ENCODE measurements around the gene CLMP. TPM values are rescaled to one million over a fixed set of nuclear protein-coding genes. Genes with fewer than 3 reads are reported as not detected.

The CLMP gene
- total RNA-seq, 2 donors from 2014 or later, result 10.1 to 22.1 TPM

- Histone ChIP-seq H3K27me3 (no peaks in the 10 kb centered on the region), H3K9me3 (no peaks in the 10 kb centered on the region), H3K36me3 (replicated peaks in 1 of 2; ENCODE audit: insufficient read depth in 1 of 2, low read depth in 2 of 2) (no peaks in the 10 kb centered on the region), H3K4me1 (peaks cover 10% of the 10 kb centered on the region), H3K4me3 (no peak overlapping the region), H3K27ac (no peak overlapping the region)
- DNase-seq, result no peak
- TF ChIP-seq POLR2A (IDR thresholded peaks at IDR 0.05), result no peak
- no peak for ATAC-seq
- 81 to 86% methylated on average over 3 of the region's 3 CpGs for WGBS, 2 donors
- intact Hi-C loops (cut with DNase I), result no loop called here
These were observed 25.2 kb downstream of the CLMP start for GRCh38 chr11:123169821-123170220.

GRCh38 chr11:123168955-123169484, 26.0 kb downstream of the CLMP start:
- no peak overlapping the region for H3K27ac ChIP-seq
- TF ChIP-seq POLR2A (IDR thresholded peaks at IDR 0.05) (no peak), CTCF (IDR thresholded peaks at IDR 0.05) (no peak)
- no peaks in the 10 kb centered on the region for H3K27me3 ChIP-seq
- no peaks in the 10 kb centered on the region for H3K36me3 ChIP-seq (replicated peaks in 1 of 2; ENCODE audit: insufficient read depth in 1 of 2, low read depth in 2 of 2)
- H3K4me1 ChIP-seq, result peaks cover 5% of the 10 kb centered on the region
- ATAC-seq, result no peak
- 81 to 97% methylated on average over 3 of the region's 3 CpGs for WGBS, 2 donors
- DNase-seq, result no peak
- no peaks in the 10 kb centered on the region for H3K9me3 ChIP-seq
- H3K4me3 ChIP-seq, result no peak overlapping the region
- intact Hi-C loops (cut with DNase I), result no loop called here

- no peak for ATAC-seq
These were observed 26.8 kb downstream of the CLMP start for GRCh38 chr11:123168241-123168640.

GRCh38 chr11:123166071-123166559, 28.9 kb downstream of the CLMP start:
- DNase-seq (peak in 3 of 4 donors; percentile 16 to 42 (median 34)), ATAC-seq (no peak)
- no peak overlapping the region for H3K4me3 ChIP-seq
- intact Hi-C loops (cut with DNase I), result no loop called here
- H3K4me1 ChIP-seq, result no peaks in the 10 kb centered on the region
- H3K27me3 ChIP-seq, result no peaks in the 10 kb centered on the region
- WGBS, 2 donors, result 53 to 61% methylated on average over 7 to 10 of the region's 10 CpGs
- no peaks in the 10 kb centered on the region for H3K9me3 ChIP-seq
- H3K36me3 ChIP-seq (replicated peaks in 1 of 2; ENCODE audit: insufficient read depth in 1 of 2, low read depth in 2 of 2), result no peaks in the 10 kb centered on the region
- H3K27ac ChIP-seq, result no peak overlapping the region
- TF ChIP-seq CTCF (IDR thresholded peaks at IDR 0.05), result peak in 5 of 7 experiments; percentile 9 to 25 (median 24)
- no peak for TF ChIP-seq POLR2A (IDR thresholded peaks at IDR 0.05)

More at GRCh38 chr11:123168241-123168640, 26.8 kb downstream of the CLMP start:
- no peak overlapping the region for H3K4me3 ChIP-seq
- 79% methylated on average over 5 of the region's 5 CpGs for WGBS, 2 donors
- intact Hi-C loops (cut with DNase I), result no loop called here
- H3K27me3 ChIP-seq, result no peaks in the 10 kb centered on the region
- no peaks in the 10 kb centered on the region for H3K9me3 ChIP-seq
- no peak overlapping the region for H3K27ac ChIP-seq
- peaks cover 4% of the 10 kb centered on the region for H3K4me1 ChIP-seq
- no peaks in the 10 kb centered on the region for H3K36me3 ChIP-seq (replicated peaks in 1 of 2; ENCODE audit: insufficient read depth in 1 of 2, low read depth in 2 of 2)
- no peak for DNase-seq
- TF ChIP-seq CTCF (IDR thresholded peaks at IDR 0.05) (no peak), POLR2A (IDR thresholded peaks at IDR 0.05) (no peak)

GRCh38 chr11:123164732-123165450, 30.2 kb downstream of the CLMP start:
- Histone ChIP-seq H3K27me3 (no peaks in the 10 kb centered on the region), H3K4me3 (no peak overlapping the region), H3K27ac (no peak overlapping the region), H3K36me3 (replicated peaks in 1 of 2; ENCODE audit: insufficient read depth in 1 of 2, low read depth in 2 of 2) (no peaks in the 10 kb centered on the region), H3K9me3 (no peaks in the 10 kb centered on the region), H3K4me1 (no peaks in the 10 kb centered on the region)
- TF ChIP-seq CTCF (IDR thresholded peaks at IDR 0.05) (no peak), POLR2A (IDR thresholded peaks at IDR 0.05) (no peak)
- WGBS, 2 donors, result 90 to 92% methylated on average over 7 of the region's 7 CpGs
- intact Hi-C loops (cut with DNase I), result no loop called here
- no peak for DNase-seq
- ATAC-seq, result no peak

Measured in body of pancreas (tissue), 4 donors.